GM12878 (cell line): ENCODE results near the gene PRRC2A. TPM values are rescaled to one million over a fixed set of nuclear protein-coding genes. Genes with fewer than 3 reads are reported as not detected.

Experiments
- ATF2 ChIP-seq: IDR thresholded peaks from 2 replicates; pipeline ENCODE4 v1.6.1; 2012; ENCODE audit warnings: low read length, inconsistent platforms
- BCL3 ChIP-seq: IDR thresholded peaks from 2 replicates; pipeline ENCODE4 v1.6.1; 2011; ENCODE audit warnings: borderline replicate concordance, low read depth, mild to moderate bottlenecking, moderate library complexity, low read length; ENCODE audit not compliant: insufficient read depth, poor library complexity, severe bottlenecking
- CEBPZ ChIP-seq: fragments of 150-350 bp; IDR thresholded peaks from 2 replicates; pipeline ENCODE4 v1.6.1; 2016; ENCODE audit warnings: low read depth, low read length
- GABPA ChIP-seq: IDR thresholded peaks from 2 replicates; pipeline ENCODE4 v1.6.1; 2014; ENCODE audit warnings: antibody characterized with exemption, low read depth, mild to moderate bottlenecking, inconsistent platforms
- HDGF ChIP-seq: fragments of 450-650 bp; IDR thresholded peaks from 2 replicates; pipeline ENCODE4 v1.6.1; 2016; ENCODE audit warnings: antibody characterized with exemption
- IRF4 ChIP-seq: IDR thresholded peaks from 2 replicates; pipeline ENCODE4 v1.6.1; 2011; ENCODE audit warnings: low read depth, low read length
- IRF5 ChIP-seq: fragments of 450-650 bp; IDR thresholded peaks from 2 replicates; pipeline ENCODE4 v1.6.1; 2017; ENCODE audit warnings: borderline replicate concordance
- MEF2B ChIP-seq: fragments of 450-650 bp; IDR thresholded peaks from 2 replicates; pipeline ENCODE4 v1.6.1; 2018; ENCODE audit warnings: mild to moderate bottlenecking, moderate library complexity; ENCODE audit not compliant: partially characterized antibody, poor library complexity, severe bottlenecking
- MLLT1 ChIP-seq: fragments of 450-650 bp; IDR thresholded peaks from 2 replicates; pipeline ENCODE4 v1.6.1; 2016; ENCODE audit warnings: mild to moderate bottlenecking
- NFYB ChIP-seq: IDR thresholded peaks from 2 replicates; pipeline ENCODE4 v1.6.1; 2011; ENCODE audit warnings: low read depth, mild to moderate bottlenecking, low read length, improper control_type of control experiment, moderate library complexity; ENCODE audit not compliant: insufficient read depth
- POLR2AphosphoS2 ChIP-seq: IDR thresholded peaks from 2 replicates; pipeline ENCODE4 v1.6.1; 2011; ENCODE audit warnings: low read depth, mild to moderate bottlenecking, low read length, improper control_type of control experiment, moderate library complexity
- REST ChIP-seq: IDR thresholded peaks from 2 replicates; pipeline ENCODE4 v1.6.1; 2012; ENCODE audit warnings: mild to moderate bottlenecking, low read depth, low read length
- ZBED1 ChIP-seq: IDR thresholded peaks from 2 replicates; pipeline ENCODE4 v1.6.1; 2016; ENCODE audit warnings: borderline replicate concordance
- polyA plus RNA-seq, 11 experiments: library from polyadenylated mRNA; depleted of rRNA in 4 of 11; unstranded in 6 of 11; stranded (reverse) in 5 of 11; fragments of >200 nt; fragmentation: Nextera tagmentation in 4 of 11; fragmentation: Illumina TruSeq in 1 of 11; extraction: Ambion mirVana in 4 of 11; extraction: Trizol in 1 of 11; gene quantifications; 1 replicate in 1 of 11; 2 replicates in 10 of 11; pipeline versions ENCODE4 v1.2.1 to v1.2.3, GENCODE V29; 2011 to 2016; ENCODE audit warnings: inconsistent platforms in 2 of 11, missing spikeins in 2 of 11, low read depth in 1 of 11
- total RNA-seq, 4 experiments: library from RNA; depleted of rRNA in 3 of 4; stranded (reverse); fragments of >200 nt in 3 of 4; fragmentation: Illumina TruSeq in 1 of 4; extraction: Trizol in 1 of 4; gene quantifications; 2 replicates each; pipeline versions ENCODE4 v1.2.1 to v1.2.3, GENCODE V29; 2013 to 2021

The PRRC2A gene
- total and polyA plus RNA-seq, 10 of the 15 experiments (the other 5 are each of a cell fraction or from before 2014, with no cell fraction given), result 0.40 to 244 (median 61.3) TPM

GRCh38 chr6:31574106-31575061, 46.1 kb upstream of the PRRC2A start (continued):
- TF ChIP-seq HDGF (peak; percentile 89; the same call in 1 of the 2 replicates), MLLT1 (0 out of 2 replicates have a peak, but pooled peaks have one; percentile 31), MEF2B (peak; percentile 82), ZBED1 (no peak), IRF4 (0 out of 2 replicates have a peak, but pooled peaks have one; percentile 10), REST (no peak), BCL3 (peak; percentile 93), ATF2 (no peak), NFYB (no peak), CEBPZ (no peak), GABPA (no peak), IRF5 (no peak), POLR2AphosphoS2 (no peak; the same call in 1 of the 2 replicates)
